T-helper 2 cell treated with Interferon-gamma antibody and Interleukin-4, amounts not matched to agents 100 ng/mL and 5 ng/mL, for 36 hours (primary cell): Measurements from ENCODE around the gene NCF4. TPM values are rescaled to one million over a fixed set of nuclear protein-coding genes. Genes with fewer than 3 reads are reported as not detected.

Experiments used
- intact Hi-C: fragments of 100-400 bp; cut with micrococcal nuclease; formaldehyde crosslinking; loops from one replicate; pipeline ENCODE4 v1.15.1; 2023
- total RNA-seq: library from RNA; stranded (reverse); gene quantifications from 2 replicates; pipeline ENCODE4 v1.2.3, GENCODE V29; 2022

The NCF4 gene
- total RNA-seq, 1 donor from 2014 or later, result 57.0 TPM

DNA sequence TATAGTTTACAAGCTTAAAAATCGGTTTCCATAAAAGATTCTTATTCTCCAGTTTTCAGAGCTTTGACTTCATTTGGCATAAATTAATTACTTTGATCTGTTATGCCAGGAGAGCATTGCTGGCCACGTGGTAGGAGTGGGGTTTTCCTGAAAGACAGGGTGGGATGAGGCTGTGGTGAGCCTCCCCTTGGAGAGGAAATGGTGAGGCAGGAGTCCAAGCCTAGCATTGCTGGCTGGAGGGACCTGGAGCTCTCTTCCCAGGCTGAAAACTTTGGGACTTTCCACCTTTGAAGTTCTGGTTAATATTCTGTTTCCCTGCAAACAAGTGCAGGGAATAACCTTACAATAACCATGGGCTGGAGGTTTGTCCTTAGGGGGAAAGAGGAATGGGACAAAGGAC, 31.5 kb downstream of the NCF4 start:
- intact Hi-C loops, result no loop called here

GRCh38 chr22:36893262-36893661, 32.5 kb downstream of the NCF4 start:
- intact Hi-C loops, result no loop called here

GRCh38 chr22:36894266-36894665, 33.5 kb downstream of the NCF4 start:
- intact Hi-C loops, result no loop called here

GRCh38 chr22:36897611-36898010, 36.8 kb downstream of the NCF4 start:
- intact Hi-C loops, result no loop called here

- intact Hi-C loops, result no loop called here
Observed at GRCh38 chr22:36898690-36899089, 37.9 kb downstream of the NCF4 start.

- intact Hi-C loops, result no loop called here
Observed at GRCh38 chr22:36899498-36899897, 38.7 kb downstream of the NCF4 start.

DNA sequence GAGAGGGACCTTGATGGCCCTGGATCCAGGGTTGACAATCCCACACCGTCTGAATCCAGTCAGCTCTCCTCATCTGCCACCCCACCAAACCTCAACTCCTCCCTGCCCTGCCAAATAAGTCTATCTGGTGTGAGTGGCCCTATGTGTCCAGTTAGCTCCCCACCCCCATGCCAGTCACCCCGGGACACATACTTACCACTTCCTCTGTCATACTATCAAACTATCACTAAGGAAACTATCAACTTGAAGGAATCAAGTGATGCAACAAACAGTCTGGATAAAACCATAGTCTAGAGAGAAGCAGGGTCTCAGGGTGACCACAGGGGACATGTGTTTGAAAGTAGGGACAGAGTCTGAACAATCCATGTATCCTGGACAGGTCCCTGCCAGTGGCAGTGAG, 39.4 kb downstream of the NCF4 start:
- intact Hi-C loops, result loop anchor here (5.0 kb wide), 1 partner anchor 38 kb away; the partner anchor contains the start of gene NCF4

- intact Hi-C loops, result loop anchor here (5.0 kb wide), 1 partner anchor 39 kb away; the partner anchor contains the start of gene NCF4
Observed at GRCh38 chr22:36900880-36901279, 40.1 kb downstream of the NCF4 start.

GRCh38 chr22:36901411-36902142, 40.8 kb downstream of the NCF4 start:
- intact Hi-C loops, result loop anchor here (5.0 kb wide), 1 partner anchor 39 kb away; the partner anchor contains the start of gene NCF4

DNA sequence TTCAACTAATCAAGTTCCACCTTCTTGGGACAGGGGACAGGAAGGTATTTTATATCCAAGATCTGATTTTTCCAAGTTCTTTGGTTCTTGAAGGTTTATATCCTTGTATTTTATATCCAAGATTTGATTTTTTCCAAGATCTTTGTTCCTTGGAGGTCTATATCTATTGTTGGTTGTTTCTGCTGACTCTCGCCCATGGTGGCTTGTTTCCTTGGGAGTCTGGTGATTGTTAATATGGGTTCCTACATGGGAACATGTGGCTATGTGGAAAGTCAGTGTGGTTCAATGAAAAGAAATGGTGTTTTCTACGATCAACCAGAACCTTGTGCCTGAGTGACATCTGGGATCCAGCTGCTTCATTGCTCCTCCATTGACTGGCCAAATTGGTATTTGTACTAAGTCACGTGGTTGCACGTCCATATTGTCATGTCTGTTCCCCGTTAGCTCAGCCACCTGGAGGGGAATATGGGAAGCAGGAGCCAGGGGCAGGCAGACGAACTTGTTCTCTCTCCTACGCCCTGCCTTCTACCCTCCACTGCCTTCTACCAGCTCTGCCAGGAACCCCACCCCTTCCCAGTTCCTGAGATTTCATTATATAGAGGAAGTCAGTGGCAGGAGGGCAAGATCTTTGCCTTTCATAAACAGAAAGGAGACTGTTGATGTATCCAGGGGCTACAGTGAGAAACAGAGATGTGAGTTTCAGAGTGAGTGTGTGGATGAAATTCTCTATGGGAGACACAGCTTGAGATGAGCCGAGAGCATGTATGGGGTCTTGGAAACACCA, 41.5 kb downstream of the NCF4 start:
- intact Hi-C loops, result loop anchor here (5.0 kb wide), 1 partner anchor 40 kb away; the partner anchor contains the start of gene NCF4

- intact Hi-C loops, result loop anchor here (5.0 kb wide), 1 partner anchor 42 kb away; the partner anchor contains the start of gene NCF4
Observed at GRCh38 chr22:36904260-36904880, 43.6 kb downstream of the NCF4 start.

DNA sequence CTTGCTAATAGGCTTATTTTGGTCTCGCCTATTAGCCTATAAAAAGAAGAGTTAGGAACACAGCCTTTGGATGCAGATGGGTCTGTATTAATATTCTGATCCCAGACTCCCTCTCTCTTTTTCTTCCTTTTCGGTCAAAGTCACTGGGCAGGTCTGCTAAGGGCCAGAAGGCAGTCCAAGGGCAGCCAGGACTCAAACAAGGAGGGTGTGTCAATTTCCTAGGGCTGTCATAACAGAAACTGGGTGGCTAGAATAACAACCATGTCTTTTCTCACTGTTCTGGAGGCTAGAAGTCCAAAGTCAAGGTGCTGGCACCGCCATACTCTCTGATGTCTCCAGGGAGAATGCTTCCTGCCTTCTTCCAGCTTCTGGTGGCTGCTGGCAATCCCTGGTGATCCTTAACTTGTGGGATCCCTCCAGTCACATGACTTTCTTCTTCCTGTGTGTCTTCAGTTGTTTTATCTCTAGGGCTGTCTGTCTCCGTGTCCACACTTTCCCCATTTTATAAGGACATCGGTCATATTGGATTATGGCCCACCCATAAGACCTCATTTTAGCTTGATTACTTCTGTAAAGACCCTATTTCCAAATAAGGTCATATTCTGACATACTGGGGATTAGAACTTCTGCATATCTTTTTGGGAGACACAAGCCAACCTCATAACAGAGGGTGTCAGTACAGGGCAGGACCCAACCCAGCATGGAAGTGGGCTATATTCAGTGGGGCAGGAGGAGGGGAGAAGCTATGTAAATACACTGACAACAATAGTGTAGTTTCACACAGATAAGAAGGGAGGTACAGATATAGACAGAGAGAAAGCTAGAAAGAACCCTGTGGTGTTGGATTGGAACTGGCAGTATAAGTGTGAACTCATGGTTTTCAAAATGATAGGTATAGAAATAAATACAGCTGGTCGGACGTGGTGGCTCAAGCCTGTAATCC, 46.7 kb downstream of the NCF4 start:
- intact Hi-C loops, result no loop called here

GRCh38 chr22:36910461-36910860, 49.7 kb downstream of the NCF4 start:
- intact Hi-C loops, result no loop called here

- intact Hi-C loops, result no loop called here
Observed at GRCh38 chr22:36911887-36912661, 51.3 kb downstream of the NCF4 start.

GRCh38 chr22:36912694-36913426, 52.1 kb downstream of the NCF4 start:
- intact Hi-C loops, result no loop called here

GRCh38 chr22:36913427-36914389, 52.9 kb downstream of the NCF4 start, which contains the start of gene CSF2RB:
Gene CSF2RB, plus strand, starts transcription at chr22:36913628. Its CDS starts 8,580 bp downstream, at chr22:36922208.
- intact Hi-C loops, result no loop called here

- intact Hi-C loops, result no loop called here
Observed at GRCh38 chr22:36914390-36914752, 53.6 kb downstream of the NCF4 start.

GRCh38 chr22:36916034-36916433, 55.2 kb downstream of the NCF4 start:
- intact Hi-C loops, result no loop called here
